ENCODE measurements around the gene ARIH2. TPM values are rescaled to one million over a fixed set of nuclear protein-coding genes. Genes with fewer than 3 reads are reported as not detected.
"Not testable (repeated sequence)": the region's sequence is repeated elsewhere in the genome, so short reads cannot be mapped to it uniquely, and the experiment has no call there.

The ARIH2 gene
- total RNA-seq, 2 donors from 2014 or later, result 70.9 to 125 TPM

DNA sequence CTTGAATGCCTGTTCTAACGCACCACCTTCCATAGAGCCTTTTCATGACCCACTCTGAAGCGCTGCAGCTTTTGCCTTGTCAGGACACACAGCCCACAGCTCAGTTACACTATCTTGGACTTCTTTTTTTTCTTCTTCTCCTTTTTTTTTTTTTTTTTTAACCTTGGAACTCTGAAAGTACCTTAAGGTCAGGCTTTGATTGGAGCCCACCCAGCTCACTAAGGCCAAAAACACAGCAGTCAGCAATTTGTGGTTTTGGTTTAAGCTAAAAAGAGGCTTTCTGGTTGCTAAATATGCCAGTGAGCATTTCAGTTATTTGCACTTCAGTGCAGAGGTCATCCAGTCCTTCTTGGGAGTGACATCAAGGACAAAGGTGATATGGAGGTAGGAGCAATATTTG lies 21.7 kb upstream of the ARIH2 start:
- no peak overlapping the region for H3K4me3 ChIP-seq
- H3K27ac ChIP-seq, result no peak overlapping the region
- intact Hi-C loops (cut with DNase I), result no loop called here
- H3K36me3 ChIP-seq, result no peaks in the 10 kb centered on the region
- H3K27me3 ChIP-seq (replicated peaks; ENCODE audit: insufficient read depth), result no peaks in the 10 kb centered on the region
- 92% methylated on average over 2 of the region's 2 CpGs for WGBS
- H3K9me3 ChIP-seq, result no peaks in the 10 kb centered on the region
- TF ChIP-seq POLR2AphosphoS5 (IDR thresholded peaks at IDR 0.05) (no peak), POLR2A (IDR thresholded peaks at IDR 0.05) (no peak)
- TF ChIP-seq, protein P1, sequence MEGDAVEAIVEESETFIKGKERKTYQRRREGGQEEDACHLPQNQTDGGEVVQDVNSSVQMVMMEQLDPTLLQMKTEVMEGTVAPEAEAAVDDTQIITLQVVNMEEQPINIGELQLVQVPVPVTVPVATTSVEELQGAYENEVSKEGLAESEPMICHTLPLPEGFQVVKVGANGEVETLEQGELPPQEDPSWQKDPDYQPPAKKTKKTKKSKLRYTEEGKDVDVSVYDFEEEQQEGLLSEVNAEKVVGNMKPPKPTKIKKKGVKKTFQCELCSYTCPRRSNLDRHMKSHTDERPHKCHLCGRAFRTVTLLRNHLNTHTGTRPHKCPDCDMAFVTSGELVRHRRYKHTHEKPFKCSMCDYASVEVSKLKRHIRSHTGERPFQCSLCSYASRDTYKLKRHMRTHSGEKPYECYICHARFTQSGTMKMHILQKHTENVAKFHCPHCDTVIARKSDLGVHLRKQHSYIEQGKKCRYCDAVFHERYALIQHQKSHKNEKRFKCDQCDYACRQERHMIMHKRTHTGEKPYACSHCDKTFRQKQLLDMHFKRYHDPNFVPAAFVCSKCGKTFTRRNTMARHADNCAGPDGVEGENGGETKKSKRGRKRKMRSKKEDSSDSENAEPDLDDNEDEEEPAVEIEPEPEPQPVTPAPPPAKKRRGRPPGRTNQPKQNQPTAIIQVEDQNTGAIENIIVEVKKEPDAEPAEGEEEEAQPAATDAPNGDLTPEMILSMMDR (IDR thresholded peaks at IDR 0.05), result no peak
- H3K4me1 ChIP-seq (replicated peaks), result no peaks in the 10 kb centered on the region
- no peak for DNase-seq (ENCODE audit: low spot score)

DNA sequence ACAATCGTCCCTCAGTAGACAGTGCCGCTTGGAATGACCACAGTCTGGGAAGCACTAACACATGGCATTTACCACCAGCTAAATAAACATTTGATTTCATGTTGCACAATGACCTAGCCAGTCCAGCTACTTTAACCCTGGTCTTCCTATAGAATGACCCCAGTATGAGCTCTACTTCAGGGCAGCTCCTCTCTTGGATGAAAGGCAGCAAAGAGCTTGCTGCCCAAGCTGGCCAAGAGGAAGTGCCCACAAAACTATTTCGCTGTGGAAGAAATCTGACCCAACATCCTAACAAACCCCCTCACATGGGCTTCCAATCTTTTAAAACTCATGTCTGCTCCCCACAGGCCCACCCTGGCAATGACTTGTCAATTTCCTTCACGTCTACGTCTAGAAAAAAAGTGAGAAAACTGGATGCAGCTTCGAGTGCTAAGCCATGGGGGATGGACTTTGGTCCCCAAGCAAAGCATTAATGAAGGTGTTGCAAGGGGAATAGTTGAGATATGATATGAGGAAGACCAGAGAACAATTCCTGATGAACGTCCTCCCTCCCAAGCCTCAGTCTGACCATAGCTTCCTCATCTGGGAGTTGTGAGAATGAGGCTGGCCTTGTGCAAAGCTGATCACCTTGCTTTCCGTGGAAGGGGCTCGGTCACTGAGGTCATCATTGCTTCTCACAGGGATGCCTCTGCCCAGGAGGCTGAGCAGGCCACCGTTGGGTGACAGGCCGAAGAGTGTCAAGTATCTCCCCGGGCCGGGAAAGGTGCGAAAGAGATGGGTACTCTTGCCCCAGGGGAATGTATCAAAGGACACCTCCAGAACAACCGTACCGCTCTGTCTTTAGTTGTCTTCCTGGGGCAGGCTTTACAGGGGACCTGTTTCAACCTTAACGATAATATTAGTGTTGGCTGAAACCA lies 20.9 kb upstream of the ARIH2 start:
- 57% methylated on average over 17 of the region's 17 CpGs for WGBS
- Histone ChIP-seq H3K36me3 (no peaks in the 10 kb centered on the region), H3K27ac (peak overlapping the region; percentile 70 to 80), H3K4me1 (replicated peaks) (no peaks in the 10 kb centered on the region), H3K27me3 (replicated peaks; ENCODE audit: insufficient read depth) (no peaks in the 10 kb centered on the region), H3K9me3 (no peaks in the 10 kb centered on the region), H3K4me3 (peak overlapping the region; percentile 52 to 60)
- no peak for DNase-seq (ENCODE audit: low spot score)
- TF ChIP-seq, protein P1 (IDR thresholded peaks at IDR 0.05), result no peak
- TF ChIP-seq POLR2AphosphoS5 (IDR thresholded peaks at IDR 0.05) (no peak), POLR2A (IDR thresholded peaks at IDR 0.05) (no peak)
- intact Hi-C loops (cut with DNase I), result no loop called here

DNA sequence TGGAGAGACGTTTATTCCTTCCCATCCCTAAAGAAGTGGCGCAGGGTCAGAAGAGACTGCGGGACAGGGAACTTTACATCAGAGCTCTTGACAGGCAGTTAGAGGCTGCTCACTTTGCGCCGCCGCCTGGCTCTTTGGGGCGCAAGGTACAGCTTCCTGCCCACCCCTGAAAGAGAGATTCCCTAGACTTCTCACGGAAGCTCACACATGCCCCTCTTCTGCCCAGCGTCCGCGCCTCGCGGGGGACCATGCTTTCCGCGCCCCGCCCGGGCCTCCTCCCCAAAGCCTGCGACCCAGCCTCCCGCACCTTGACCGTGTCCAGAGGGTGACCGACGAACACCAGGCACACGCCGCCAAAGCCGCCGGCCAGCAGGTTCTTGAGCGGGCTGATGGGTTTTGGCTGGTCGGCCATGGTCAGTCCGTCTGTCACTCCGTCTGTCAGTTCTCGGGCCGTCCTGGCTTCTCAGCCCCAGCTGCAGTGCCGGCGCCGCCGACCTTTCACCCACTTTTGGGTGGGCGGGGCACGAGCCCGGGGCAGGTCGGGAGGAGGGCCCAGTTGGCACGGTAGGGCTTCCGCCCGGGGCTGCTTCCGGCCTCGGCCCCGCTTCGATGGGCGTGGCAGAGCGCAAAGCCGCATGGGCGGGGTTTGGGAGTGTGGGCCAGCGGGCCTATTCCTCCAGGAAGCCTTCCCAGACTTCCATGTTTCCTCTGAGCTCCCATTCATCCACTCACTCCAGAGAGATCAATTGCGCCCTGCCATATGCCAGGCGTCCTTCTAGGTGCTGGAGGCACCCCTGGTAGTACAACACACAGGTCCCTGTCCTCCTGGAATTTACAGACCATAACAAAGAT lies 20.0 kb upstream of the ARIH2 start, which contains the start of gene SLC25A20:
TSS of gene SLC25A20 (minus strand) at position 500 of the 852 bp plus-strand sequence. CDS start at position 412, 88 bp downstream.
- 3% methylated on average over 52 of the region's 54 CpGs for WGBS
- intact Hi-C loops (cut with DNase I), result no loop called here
- H3K9me3 ChIP-seq, result no peaks in the 10 kb centered on the region
- H3K4me3 ChIP-seq, result peak within 1 kb of the TSS; percentile 52 to 60
- no peaks in the 10 kb centered on the region for H3K27me3 ChIP-seq (replicated peaks; ENCODE audit: insufficient read depth)
- peak within 1 kb of the TSS; percentile 70 to 80 for H3K27ac ChIP-seq
- TF ChIP-seq, protein P1 (IDR thresholded peaks at IDR 0.05), result peak in 1 of 4 experiments; percentile 14
- TF ChIP-seq POLR2A (IDR thresholded peaks at IDR 0.05) (peak; percentile 12), POLR2AphosphoS5 (IDR thresholded peaks at IDR 0.05) (peak; percentile 89)
- H3K36me3 ChIP-seq, result no peaks in the 10 kb centered on the region
- DNase-seq (ENCODE audit: low spot score), result peak; percentile 75
- H3K4me1 ChIP-seq (replicated peaks), result no peaks in the 10 kb centered on the region

DNA sequence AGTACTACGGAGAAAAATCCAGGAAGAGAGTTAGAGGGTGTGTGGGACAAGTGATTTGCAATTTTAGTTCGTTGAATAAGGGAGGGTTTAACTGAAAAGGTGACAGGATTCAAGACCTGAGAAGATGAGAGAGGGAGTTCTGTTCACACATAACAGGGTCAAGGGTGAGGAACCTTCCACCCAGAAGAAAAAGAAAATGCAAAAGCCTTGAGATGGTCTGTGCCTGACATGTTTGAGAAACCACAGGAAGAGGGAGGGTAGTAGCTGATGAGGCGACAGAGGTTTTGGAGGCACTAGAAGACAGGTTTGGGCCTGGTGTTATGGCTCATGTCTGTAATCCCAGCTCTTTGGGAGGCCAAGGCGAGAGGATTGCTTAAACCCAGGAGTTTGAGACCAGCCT lies 19.4 kb upstream of the ARIH2 start:
- TF ChIP-seq POLR2AphosphoS5 (IDR thresholded peaks at IDR 0.05) (no peak), POLR2A (IDR thresholded peaks at IDR 0.05) (no peak)
- TF ChIP-seq, protein P1 (IDR thresholded peaks at IDR 0.05), result no peak
- Histone ChIP-seq H3K36me3 (no peaks in the 10 kb centered on the region), H3K27ac (peak overlapping the region; percentile 70 to 80), H3K4me1 (replicated peaks) (no peaks in the 10 kb centered on the region), H3K27me3 (replicated peaks; ENCODE audit: insufficient read depth) (no peaks in the 10 kb centered on the region), H3K9me3 (no peaks in the 10 kb centered on the region), H3K4me3 (peak overlapping the region; percentile 52 to 60)
- 75% methylated on average over 4 of the region's 4 CpGs for WGBS
- intact Hi-C loops (cut with DNase I), result no loop called here
- DNase-seq (ENCODE audit: low spot score), result no peak

DNA sequence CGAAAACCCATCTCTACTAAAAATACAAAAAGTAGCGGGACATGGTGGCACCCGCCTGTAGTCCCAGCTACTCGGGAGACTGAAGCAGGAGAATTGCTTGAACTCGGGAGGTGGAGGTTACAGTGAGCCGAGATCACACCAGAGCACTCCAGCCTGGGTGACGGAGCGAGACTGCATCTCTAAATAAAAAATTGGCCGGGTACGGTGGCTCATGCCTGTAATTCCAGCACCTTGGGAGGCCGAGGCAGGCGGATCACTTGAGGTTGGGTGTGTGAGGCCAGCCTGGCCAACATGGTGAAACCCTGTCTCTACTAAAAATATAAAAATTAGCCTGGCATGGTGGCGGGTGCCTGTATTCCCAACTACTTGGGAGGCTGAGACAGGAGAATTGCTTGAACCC lies 11.6 kb upstream of the ARIH2 start:
- DNase-seq (ENCODE audit: low spot score); H3K36me3 ChIP-seq; H3K9me3 ChIP-seq; H3K27me3 ChIP-seq (replicated peaks; ENCODE audit: insufficient read depth); intact Hi-C loops (cut with DNase I); H3K4me3 ChIP-seq; H3K4me1 ChIP-seq (replicated peaks); H3K27ac ChIP-seq: not testable (repeated sequence)
- 93% methylated on average over 13 of the region's 13 CpGs for WGBS
